Measurements from ENCODE around the gene TARM1. TPM values are rescaled to one million over a fixed set of nuclear protein-coding genes. Genes with fewer than 3 reads are reported as not detected.
"Not testable (repeated sequence)": the region's sequence is repeated elsewhere in the genome, so short reads cannot be mapped to it uniquely, and the experiment has no call there.

The TARM1 gene
- total RNA-seq, 1 donor from 2014 or later: 0.20 TPM

GRCh38 chr19:54099903-54100255 is 18.7 kb upstream of the TARM1 start:
- DNase-seq: not testable (repeated sequence)

DNA sequence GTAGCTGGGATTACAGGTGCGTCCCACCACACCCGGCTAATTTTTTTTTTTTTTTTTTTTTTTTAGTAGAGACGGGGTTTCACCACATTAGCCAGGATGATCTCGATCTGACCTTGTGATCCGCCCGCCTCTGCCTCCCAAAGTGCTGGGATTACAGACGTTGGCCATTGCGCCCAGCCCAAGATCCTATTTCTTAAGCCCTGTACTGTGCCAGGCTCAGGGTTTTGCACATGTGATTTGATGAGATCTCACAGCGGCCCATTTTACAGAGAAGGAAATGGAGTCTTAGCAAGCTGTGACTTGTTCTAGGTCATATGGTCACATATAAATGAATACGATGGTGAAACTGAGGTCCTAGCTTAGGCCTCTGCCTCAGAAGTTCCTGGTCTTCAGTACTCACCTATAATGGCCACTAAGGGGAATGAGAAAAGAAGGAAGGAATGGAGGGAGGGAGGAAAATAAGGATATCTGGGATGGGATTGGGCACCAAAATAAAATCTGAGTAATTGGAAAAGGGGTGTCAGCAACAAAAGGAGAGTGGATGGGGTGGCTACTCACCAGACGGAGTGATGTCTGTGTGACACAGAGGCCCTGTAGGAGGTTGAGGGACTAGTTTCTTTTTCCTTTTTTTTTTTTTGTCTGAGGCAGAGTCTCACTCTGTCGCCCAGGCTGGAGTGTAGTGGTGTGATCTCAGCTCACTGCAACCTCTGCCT is 18.2 kb upstream of the TARM1 start:
- DNase-seq: no peak

DNA sequence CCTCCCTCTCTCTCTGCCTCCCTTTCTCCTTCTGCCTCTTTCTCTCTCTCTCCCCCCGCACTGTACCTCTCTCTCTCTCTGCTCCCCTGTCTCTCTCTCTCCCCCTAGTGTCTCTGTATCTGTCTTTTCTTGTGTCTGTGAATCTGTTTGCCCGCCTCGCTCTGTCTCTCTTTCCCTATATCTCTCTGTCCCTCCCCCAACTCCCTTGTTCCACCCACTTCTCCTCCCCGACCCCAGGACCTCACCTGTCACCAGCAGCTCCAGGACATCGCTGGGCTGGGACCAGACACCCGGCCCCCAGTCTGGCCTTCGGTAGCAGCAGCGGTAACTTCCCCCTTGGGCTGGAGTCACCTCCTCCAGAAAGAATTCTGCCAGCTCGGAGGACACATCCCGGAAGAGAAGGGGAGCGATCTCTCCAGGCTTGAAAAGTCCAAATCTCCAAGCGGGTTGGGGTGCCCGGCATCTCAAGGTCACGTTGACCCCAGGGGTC is 15.5 kb upstream of the TARM1 start:
- no peak for DNase-seq

- not testable (repeated sequence) for DNase-seq
Observed at GRCh38 chr19:54095859-54096616, 14.9 kb upstream of the TARM1 start.

GRCh38 chr19:54095136-54095858 is 14.1 kb upstream of the TARM1 start:
- no peak for DNase-seq

DNA sequence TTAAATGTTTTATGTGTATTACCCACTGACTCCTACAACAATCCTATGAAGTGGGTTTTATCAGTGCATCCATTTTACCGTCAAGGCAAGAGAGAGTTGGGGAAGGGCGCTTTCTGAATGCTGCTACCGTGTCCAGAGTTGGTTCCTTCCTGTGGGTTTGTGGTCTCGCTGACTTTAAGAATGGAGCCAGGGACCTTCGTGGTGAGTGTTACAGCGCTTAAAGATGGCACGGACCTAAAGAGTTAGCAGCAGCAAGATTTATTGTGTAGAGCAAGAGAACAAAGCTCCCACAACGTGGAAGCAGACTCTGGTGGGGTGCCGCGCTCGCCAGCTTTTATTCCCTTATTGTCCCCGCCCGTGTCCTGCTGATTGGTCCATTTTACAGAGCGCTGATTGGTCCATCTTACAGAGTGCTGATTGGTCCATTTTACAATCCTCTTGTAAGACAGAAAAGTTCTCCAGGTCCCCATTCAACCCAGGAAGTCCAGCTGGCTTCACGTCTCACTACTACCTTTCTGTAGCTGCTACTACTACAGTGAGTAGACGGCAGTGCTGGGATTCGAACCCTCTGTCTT is 13.3 kb upstream of the TARM1 start:
- no peak for DNase-seq

GRCh38 chr19:54084410-54084809 is 3.2 kb upstream of the TARM1 start:
- no peak for DNase-seq

- no peak for DNase-seq
Observed at GRCh38 chr19:54077334-54077733, 3.8 kb downstream of the TARM1 start.

GRCh38 chr19:54074851-54075250 is 6.3 kb downstream of the TARM1 start:
- DNase-seq: no peak

DNA sequence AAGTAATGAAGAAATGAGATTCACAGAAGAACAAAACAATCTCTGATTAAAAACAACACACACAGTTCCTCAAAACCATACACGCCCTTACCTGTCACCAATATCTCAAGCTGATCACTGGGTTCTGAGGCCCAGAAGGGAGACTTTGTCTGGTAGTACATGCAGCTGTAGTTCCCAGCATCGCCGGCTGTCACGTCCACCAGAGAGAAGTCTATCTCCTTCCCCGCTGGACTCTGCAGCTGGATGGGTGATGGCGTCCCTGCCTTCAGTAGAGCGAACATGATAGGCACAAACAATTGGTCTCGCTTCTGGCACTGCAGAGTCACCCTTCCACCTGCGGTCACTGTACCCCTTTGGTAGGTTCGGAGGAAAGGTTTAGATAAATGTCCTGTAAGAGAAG is 7.3 kb downstream of the TARM1 start:
- DNase-seq: no peak

DNA sequence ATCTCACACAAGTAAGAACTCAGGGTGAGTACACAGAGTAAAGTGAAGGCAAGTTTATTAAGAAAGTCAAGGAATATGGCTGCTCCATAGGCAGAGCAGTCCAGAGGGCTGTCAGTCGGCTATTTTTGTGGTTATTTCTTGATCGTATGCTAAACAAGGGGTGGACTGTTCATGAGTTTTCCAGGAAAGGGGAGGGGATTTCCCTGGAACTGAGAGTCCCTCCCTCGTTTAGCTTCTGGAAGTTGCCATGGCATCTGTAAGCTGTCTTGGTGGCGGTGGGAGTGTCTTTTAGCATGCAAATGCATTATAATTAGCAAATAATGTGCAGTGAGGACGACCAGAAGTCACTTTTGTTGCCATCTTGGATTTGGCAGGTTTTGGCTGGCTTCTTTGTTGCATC is 11.7 kb downstream of the TARM1 start:
- no peak for DNase-seq

DNA sequence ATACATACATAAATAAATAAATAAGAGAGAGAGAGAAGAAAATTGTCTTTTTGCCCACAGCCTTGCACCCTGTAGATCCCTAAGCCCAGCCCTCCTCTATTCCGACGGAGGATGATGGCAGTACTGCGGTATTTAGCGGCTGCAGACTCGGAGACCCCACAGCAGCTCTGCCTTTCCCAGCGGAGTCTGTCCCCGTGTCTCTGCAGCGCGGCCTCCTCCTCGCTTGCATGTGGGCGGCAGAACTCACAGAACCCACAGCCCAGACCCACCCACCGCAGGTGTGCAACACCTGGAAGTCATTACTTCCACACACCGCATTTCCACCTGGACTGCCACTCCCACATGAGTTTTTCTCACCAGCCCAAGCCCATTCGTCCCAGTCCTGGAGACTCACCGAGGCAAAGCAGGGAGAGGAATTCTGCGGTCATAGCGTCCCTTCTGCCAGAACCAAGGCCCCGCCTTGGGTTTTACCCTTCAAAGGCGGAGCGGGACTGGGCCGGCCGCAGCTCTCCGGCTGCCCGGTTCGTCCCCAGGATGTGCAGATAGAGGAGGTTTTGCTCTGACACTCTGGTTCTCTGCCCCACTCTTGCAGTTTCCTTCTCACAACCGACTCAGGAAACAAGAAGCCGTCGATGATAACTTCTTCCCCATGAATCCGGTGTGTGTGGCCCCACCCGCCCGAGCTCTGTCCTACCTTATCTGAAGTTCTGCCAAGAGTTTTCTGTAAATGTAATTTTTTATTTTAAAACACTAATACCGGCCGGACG is 17.6 kb downstream of the TARM1 start, which contains the start of gene VSTM1:
VSTM1 (minus strand) TSS at position 548 of the 767 bp plus-strand sequence; CDS start at position 428, 120 bp downstream.
- DNase-seq: no peak

DNA sequence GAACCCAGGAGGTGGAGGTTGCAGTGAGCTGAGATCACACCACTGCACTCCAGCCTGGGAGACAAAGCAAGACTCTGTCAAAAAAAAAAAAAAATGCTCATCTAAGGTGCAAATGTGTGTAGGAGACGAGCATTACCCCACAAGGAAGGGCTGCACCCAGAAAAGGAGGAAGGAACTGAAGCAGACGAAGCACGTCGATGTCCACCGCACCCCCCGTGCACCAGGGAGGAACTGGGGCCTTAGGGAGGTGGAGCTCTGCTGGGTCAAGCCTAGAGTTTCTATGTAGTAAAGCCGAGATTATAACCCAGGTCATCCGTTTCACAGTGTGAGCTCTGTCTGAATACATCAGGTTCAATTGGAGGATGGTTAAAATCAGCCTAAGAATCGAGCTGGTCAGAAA is 18.5 kb downstream of the TARM1 start:
- DNase-seq: no peak

- DNase-seq: no peak
Observed at GRCh38 chr19:54047616-54048015, 33.5 kb downstream of the TARM1 start.

GRCh38 chr19:54045771-54046170 is 35.4 kb downstream of the TARM1 start:
- no peak for DNase-seq

GRCh38 chr19:54042989-54043388 is 38.2 kb downstream of the TARM1 start:
- DNase-seq: no peak

GRCh38 chr19:54041969-54042606 is 39.1 kb downstream of the TARM1 start:
- DNase-seq: no peak

- DNase-seq: no peak
Observed at GRCh38 chr19:54040003-54040402, 41.2 kb downstream of the TARM1 start.

GRCh38 chr19:54036542-54036941 is 44.6 kb downstream of the TARM1 start:
- not testable (repeated sequence) for DNase-seq

GRCh38 chr19:54035215-54036178 is 45.7 kb downstream of the TARM1 start:
- no peak for DNase-seq

Data from skin of body (tissue), 2 donors.